Osteocyte (in vitro differentiated cells): Measurements from ENCODE around the gene MMP21. TPM values are rescaled to one million over a fixed set of nuclear protein-coding genes. Genes with fewer than 3 reads are reported as not detected.

Experiments used
- DNase-seq: peaks from one replicate; pipeline ENCODE4 v3.0.0; 2021; ENCODE audit warnings: mixed read lengths; ENCODE audit not compliant: unreplicated experiment; ENCODE audit errors: extremely low spot score
- H3K27ac Mint-ChIP-seq: one replicate; pipeline ENCODE4 v1.8.0; 2021; ENCODE audit warnings: mild to moderate bottlenecking, mixed read lengths; ENCODE audit not compliant: unreplicated experiment
- H3K27me3 Mint-ChIP-seq: one replicate; pipeline ENCODE4 v1.8.0; 2021; ENCODE audit warnings: mixed read lengths; ENCODE audit not compliant: unreplicated experiment
- H3K36me3 Mint-ChIP-seq: one replicate; pipeline ENCODE4 v1.8.0; 2021; ENCODE audit warnings: mixed read lengths; ENCODE audit not compliant: unreplicated experiment
- H3K4me1 Mint-ChIP-seq: one replicate; pipeline ENCODE4 v1.8.0; 2021; ENCODE audit warnings: mixed read lengths; ENCODE audit not compliant: unreplicated experiment
- H3K4me3 Mint-ChIP-seq: one replicate; pipeline ENCODE4 v1.8.0; 2021; ENCODE audit warnings: mild to moderate bottlenecking, moderate library complexity, mixed read lengths; ENCODE audit not compliant: unreplicated experiment
- H3K9me3 Mint-ChIP-seq: one replicate; pipeline ENCODE4 v1.8.0; 2021; ENCODE audit warnings: mixed read lengths; ENCODE audit not compliant: unreplicated experiment
- long read RNA-seq: library from polyadenylated mRNA; unstranded; transcript quantifications from one replicate; pipeline ENCODE4 v2.0.0, GENCODE V29; 2021
- total RNA-seq: library from RNA; stranded (reverse); gene quantifications from 2 replicates; pipeline ENCODE4 v1.2.1, GENCODE V29; 2021
- TF ChIP-seq, protein P1 (sequence below): fragments of 200-600 bp; sonication (generic); IDR thresholded peaks from 2 replicates; pipeline ENCODE4 v1.5.0; 2021; ENCODE audit warnings: antibody characterized with exemption, mild to moderate bottlenecking, moderate library complexity

The MMP21 gene, protein sequence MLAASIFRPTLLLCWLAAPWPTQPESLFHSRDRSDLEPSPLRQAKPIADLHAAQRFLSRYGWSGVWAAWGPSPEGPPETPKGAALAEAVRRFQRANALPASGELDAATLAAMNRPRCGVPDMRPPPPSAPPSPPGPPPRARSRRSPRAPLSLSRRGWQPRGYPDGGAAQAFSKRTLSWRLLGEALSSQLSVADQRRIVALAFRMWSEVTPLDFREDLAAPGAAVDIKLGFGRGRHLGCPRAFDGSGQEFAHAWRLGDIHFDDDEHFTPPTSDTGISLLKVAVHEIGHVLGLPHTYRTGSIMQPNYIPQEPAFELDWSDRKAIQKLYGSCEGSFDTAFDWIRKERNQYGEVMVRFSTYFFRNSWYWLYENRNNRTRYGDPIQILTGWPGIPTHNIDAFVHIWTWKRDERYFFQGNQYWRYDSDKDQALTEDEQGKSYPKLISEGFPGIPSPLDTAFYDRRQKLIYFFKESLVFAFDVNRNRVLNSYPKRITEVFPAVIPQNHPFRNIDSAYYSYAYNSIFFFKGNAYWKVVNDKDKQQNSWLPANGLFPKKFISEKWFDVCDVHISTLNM
- total RNA-seq, result 0.18 TPM in 1 of 2 replicates, not detected in the other
- long read RNA-seq, result 0 reads

DNA sequence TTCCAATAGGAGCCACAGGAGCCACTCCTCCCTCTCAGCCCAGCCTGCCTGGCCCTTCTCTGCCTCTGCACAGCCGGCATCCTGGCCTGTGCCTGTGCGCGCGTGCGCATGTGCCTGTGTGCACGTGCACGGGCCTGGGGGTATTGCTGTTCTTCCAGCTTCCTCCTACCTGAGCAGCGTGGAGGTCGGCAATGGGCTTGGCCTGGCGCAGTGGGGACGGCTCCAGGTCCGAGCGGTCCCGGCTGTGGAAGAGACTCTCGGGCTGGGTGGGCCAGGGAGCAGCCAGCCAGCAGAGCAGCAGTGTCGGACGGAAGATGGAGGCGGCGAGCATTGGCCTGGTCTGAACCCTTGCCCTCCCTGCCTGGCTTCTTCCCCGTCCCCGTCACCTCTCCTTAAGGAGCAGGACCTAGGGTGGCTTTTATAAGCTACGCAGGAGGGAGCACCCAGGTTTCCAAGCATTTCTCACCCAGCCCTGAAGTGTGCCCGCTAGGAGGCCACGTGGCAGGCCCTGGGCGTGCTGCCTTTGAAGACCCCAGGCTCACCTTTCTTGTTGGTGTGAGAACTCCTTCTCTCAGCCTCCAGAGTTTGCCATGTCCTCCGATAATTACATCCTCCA lies at the start of gene MMP21:
Gene MMP21, minus strand, starts transcription at position 331 of the 616 bp plus-strand sequence. Its CDS starts 0 bp downstream, at position 331.
- DNase-seq, result peak; percentile 84
- TF ChIP-seq, protein P1, sequence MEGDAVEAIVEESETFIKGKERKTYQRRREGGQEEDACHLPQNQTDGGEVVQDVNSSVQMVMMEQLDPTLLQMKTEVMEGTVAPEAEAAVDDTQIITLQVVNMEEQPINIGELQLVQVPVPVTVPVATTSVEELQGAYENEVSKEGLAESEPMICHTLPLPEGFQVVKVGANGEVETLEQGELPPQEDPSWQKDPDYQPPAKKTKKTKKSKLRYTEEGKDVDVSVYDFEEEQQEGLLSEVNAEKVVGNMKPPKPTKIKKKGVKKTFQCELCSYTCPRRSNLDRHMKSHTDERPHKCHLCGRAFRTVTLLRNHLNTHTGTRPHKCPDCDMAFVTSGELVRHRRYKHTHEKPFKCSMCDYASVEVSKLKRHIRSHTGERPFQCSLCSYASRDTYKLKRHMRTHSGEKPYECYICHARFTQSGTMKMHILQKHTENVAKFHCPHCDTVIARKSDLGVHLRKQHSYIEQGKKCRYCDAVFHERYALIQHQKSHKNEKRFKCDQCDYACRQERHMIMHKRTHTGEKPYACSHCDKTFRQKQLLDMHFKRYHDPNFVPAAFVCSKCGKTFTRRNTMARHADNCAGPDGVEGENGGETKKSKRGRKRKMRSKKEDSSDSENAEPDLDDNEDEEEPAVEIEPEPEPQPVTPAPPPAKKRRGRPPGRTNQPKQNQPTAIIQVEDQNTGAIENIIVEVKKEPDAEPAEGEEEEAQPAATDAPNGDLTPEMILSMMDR, result no peak
- Mint-ChIP-seq H3K27ac (no peak within 1 kb of the TSS), H3K27me3 (peaks cover 8% of the 10 kb centered on the region), H3K4me3 (no peak within 1 kb of the TSS), H3K36me3 (no peaks in the 10 kb centered on the region), H3K9me3 (no peaks in the 10 kb centered on the region), H3K4me1 (no peaks in the 10 kb centered on the region)

DNA sequence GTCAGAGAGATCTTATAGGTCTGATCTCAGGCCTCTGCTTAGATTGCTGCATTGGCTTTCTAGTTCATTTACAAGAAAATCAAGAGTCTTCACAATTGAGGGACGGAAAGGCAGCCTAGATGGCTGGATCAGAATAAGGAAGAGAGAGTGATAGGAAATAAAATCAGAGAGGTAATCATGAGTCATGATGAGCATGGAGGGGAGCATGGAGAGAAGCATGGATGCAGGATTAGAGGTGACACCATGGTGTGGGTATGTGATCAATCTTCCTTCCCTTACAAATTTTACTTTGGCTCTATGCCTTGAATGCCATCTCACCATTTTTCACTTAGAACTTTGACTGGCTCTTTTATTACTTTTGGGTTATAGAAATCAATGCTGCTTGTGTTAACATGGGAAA lies 49.1 kb upstream of the MMP21 start:
- peaks cover 13% of the 10 kb centered on the region for H3K4me1 Mint-ChIP-seq
- peaks cover 25% of the 10 kb centered on the region for H3K36me3 Mint-ChIP-seq
- H3K27me3 Mint-ChIP-seq, result no peaks in the 10 kb centered on the region
- no peak for DNase-seq
- no peaks in the 10 kb centered on the region for H3K9me3 Mint-ChIP-seq
- no peak overlapping the region for H3K27ac Mint-ChIP-seq
- no peak overlapping the region for H3K4me3 Mint-ChIP-seq
- TF ChIP-seq, protein P1, result no peak

DNA sequence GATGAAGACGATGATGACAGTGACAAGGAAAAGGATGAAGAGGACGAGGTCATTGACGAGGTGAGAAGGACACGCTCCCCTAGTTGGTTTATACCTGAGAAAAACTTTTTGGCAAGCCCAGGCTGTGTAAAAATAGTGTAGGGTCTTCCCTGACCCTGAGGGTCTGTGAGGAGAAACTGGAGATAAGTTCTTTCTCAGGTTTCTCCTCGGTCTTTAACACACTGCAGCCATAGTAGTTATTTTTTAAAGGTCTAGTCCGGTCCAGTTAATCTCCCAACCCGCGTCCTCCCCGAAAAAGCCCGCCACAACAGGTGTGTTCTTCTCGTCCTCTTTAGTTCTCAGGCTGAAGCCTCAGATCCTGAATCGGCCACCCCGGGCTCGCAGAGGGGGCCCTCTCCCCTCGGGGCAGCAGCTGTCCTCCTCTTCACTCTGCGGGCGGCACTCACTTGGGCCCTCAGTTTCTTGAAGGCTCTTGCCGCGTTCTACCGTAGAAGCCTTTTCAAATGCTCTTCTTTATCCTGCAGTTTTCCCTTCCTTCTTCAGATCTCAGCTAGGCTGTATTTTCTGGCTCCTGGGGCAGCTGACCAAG lies 48.1 kb upstream of the MMP21 start:
- Mint-ChIP-seq H3K4me1 (peaks cover 13% of the 10 kb centered on the region), H3K36me3 (peaks cover 21% of the 10 kb centered on the region), H3K4me3 (no peak overlapping the region), H3K27me3 (no peaks in the 10 kb centered on the region), H3K27ac (no peak overlapping the region), H3K9me3 (no peaks in the 10 kb centered on the region)
- TF ChIP-seq, protein P1, result no peak
- no peak for DNase-seq

DNA sequence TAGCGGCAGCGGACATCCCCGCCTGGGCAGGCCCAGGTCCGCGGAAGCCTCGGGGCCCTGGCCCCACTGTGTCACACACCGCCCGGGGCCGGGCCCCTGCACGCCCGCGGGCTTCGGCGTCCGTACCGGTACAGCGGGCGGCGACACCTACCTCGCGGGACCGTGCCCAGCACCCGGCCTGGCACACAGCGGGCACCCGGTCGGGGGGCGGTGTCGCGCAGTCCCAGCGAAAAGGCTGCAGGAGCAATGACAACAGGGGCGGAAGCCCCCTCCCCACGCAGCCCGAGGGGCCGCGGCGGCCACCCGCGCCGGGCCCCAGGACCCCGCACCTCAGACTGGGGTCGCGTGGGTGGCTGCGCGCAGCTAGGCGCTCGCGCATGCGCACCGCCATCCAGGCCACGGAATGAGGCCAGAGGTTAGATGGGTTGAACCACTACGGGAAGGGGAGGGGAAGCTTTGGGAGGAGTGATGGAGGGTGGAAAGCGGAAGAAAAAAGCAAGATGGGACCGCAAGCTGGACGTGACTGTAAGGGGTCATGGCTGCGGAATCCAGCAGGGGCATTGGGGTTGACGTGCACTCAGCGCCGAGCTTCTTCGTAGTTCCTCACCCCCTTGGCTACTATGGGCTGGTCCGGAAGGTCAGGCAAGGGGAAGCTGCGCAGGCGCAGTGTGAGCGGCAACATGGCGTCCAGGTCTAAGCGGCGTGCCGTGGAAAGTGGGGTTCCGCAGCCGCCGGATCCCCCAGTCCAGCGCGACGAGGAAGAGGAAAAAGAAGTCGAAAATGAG lies 47.4 kb upstream of the MMP21 start, which contains the start of the genes BCCIP and UROS:
Gene BCCIP, plus strand, starts transcription at position 669 of the 785 bp plus-strand sequence. Its CDS starts 12 bp downstream, at position 681.
Gene UROS, minus strand, starts transcription at position 381 of the 785 bp plus-strand sequence. CDS start 6,759 bp downstream, outside the sequence.
- peak; percentile 96 for DNase-seq
- H3K27ac Mint-ChIP-seq, result no peak within 1 kb of the TSS
- no peaks in the 10 kb centered on the region for H3K9me3 Mint-ChIP-seq
- TF ChIP-seq, protein P1, result peak; percentile 10
- H3K4me3 Mint-ChIP-seq, result peak within 1 kb of the TSS; percentile 72
- H3K36me3 Mint-ChIP-seq, result peaks cover 18% of the 10 kb centered on the region
- H3K27me3 Mint-ChIP-seq, result no peaks in the 10 kb centered on the region
- peaks cover 13% of the 10 kb centered on the region for H3K4me1 Mint-ChIP-seq
